Stomach (tissue), 9 donors: ENCODE measurements around the gene TRIM22. TPM values are rescaled to one million over a fixed set of nuclear protein-coding genes. Genes with fewer than 3 reads are reported as not detected.
"Not testable (repeated sequence)": the region's sequence is repeated elsewhere in the genome, so short reads cannot be mapped to it uniquely, and the experiment has no call there.

Source experiments
- DNase-seq, 2 donors: peaks; one replicate each; pipeline versions ENCODE4 v3.0.0 to v3.0.0-alpha.2; 2013 to 2019
- H3K27ac ChIP-seq, 5 donors: fragments of 200-600 bp in 4 of 5; sonication (generic) in 4 of 5; one replicate each; pipeline ENCODE4 v1.5.1; 2013 to 2019; ENCODE audit warnings: mild to moderate bottlenecking in 1 of 5, moderate library complexity in 1 of 5
- H3K27me3 ChIP-seq, 3 donors: fragments of 200-600 bp; sonication (generic); one replicate each; pipeline ENCODE4 v1.5.1; 2017 to 2019; ENCODE audit warnings: mixed run types in 1 of 3
- H3K36me3 ChIP-seq, 4 donors: fragments of 200-600 bp; sonication (generic); 1 replicate in 3 of 4; 2 replicates in 1 of 4; pipeline ENCODE4 v1.5.1; 2016 to 2019
- H3K4me1 ChIP-seq, 4 donors: fragments of 200-600 bp; sonication (generic); one replicate each; pipeline ENCODE4 v1.5.1; 2016 to 2019
- H3K4me3 ChIP-seq, 4 donors: fragments of 200-600 bp; sonication (generic) in 3 of 4; one replicate each; pipeline ENCODE4 v1.5.1; 2016 to 2019; ENCODE audit warnings: mild to moderate bottlenecking in 1 of 4
- H3K9me3 ChIP-seq, 4 donors: fragments of 200-600 bp; sonication (generic); one replicate each; pipeline ENCODE4 v1.5.1; 2016 to 2019
- EP300 ChIP-seq: sonication (generic); formaldehyde crosslinking; IDR thresholded peaks from one replicate; pipeline ENCODE4 v1.6.1; 2017; ENCODE audit warnings: antibody characterized with exemption
- POLR2A ChIP-seq, 4 donors: fragments of 450-650 bp; IDR thresholded peaks; one replicate each; pipeline ENCODE4 v1.6.1; 2016; ENCODE audit warnings: antibody characterized with exemption in 4 of 4, control low read depth in 2 of 4, mild to moderate bottlenecking in 1 of 4, moderate library complexity in 1 of 4
- POLR2AphosphoS5 ChIP-seq, 3 donors: sonication (generic); formaldehyde crosslinking; IDR thresholded peaks; one replicate each; pipeline ENCODE4 v1.6.1; 2016; ENCODE audit warnings: antibody characterized with exemption in 3 of 3
- WGBS, 5 donors: extraction: QIAGEN DNeasy Blood & Tissue Kit in 3 of 5; methylation state at CpG; one replicate each; pipeline versions ENCODE4 v1.1.5 to v1.1.7; 2013 to 2018; 5-methylcytosine and 5-hydroxymethylcytosine counted together
- intact Hi-C: fragments of 100-400 bp; cut with DNase I; formaldehyde crosslinking; loops from one replicate; pipeline ENCODE4 v1.15.1; 2023; ENCODE audit warnings: low total_unique reads
- polyA plus RNA-seq, 3 donors: library from polyadenylated mRNA; stranded (reverse); fragments of 200-250 nt; gene quantifications; one replicate each; pipeline ENCODE4 v1.2.3, GENCODE V29; 2013
- total RNA-seq, 5 donors: library from RNA; depleted of rRNA; stranded (reverse); fragments of >200 nt; gene quantifications; one replicate each; pipeline versions ENCODE4 v1.1.0 to v1.2.3, GENCODE V29; 2014 to 2016
- TF ChIP-seq, protein P1 (sequence below), 7 experiments: fragments of 450-650 bp in 4 of 7; fragments of 200-600 bp in 3 of 7; sonication (generic) in 3 of 7; IDR thresholded peaks; one replicate each; pipeline ENCODE4 v1.5.1; 2016 to 2019; ENCODE audit warnings: antibody characterized with exemption in 7 of 7, control low read depth in 2 of 7, mild to moderate bottlenecking in 1 of 7
- donor health status: healthy with polysubstance abuse.
- donor health status: Bipolar disorder and iron deficiency.
- donor health status: healthy.

The TRIM22 gene
- total and polyA plus RNA-seq, 8 donors, result 12.4 to 131 (median 37.5) TPM

DNA sequence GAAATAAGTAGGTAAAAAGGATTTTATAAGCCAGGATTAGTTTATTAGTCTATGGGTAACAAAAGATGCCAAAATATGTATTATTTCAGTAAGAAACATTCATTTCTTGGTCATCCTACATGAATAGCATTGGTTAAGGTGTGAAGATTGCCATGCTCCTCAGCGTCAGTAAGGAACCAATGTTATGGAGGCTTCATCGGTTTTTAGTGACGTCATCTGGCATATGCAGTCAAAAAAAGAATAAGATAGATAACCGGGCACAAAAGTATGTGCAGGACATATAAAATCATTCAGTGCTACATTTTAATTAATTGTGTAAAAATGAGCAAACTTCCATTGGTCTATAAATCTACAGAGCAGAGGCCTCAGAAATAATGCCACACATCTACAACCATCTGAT lies 34.1 kb upstream of the TRIM22 start:
- Histone ChIP-seq H3K4me3 (no peak overlapping the region), H3K27me3 (no peaks in the 10 kb centered on the region), H3K4me1 (no peaks in the 10 kb centered on the region), H3K9me3 (peaks cover 0 to 11% (median 7%) of the 10 kb centered on the region in 4 donors), H3K27ac (no peak overlapping the region), H3K36me3 (no peaks in the 10 kb centered on the region)
- no peak for DNase-seq
- TF ChIP-seq EP300 (no peak), POLR2A (IDR thresholded peaks at IDR 0.05) (no peak), POLR2AphosphoS5 (IDR thresholded peaks at IDR 0.05) (no peak)
- TF ChIP-seq, protein P1, sequence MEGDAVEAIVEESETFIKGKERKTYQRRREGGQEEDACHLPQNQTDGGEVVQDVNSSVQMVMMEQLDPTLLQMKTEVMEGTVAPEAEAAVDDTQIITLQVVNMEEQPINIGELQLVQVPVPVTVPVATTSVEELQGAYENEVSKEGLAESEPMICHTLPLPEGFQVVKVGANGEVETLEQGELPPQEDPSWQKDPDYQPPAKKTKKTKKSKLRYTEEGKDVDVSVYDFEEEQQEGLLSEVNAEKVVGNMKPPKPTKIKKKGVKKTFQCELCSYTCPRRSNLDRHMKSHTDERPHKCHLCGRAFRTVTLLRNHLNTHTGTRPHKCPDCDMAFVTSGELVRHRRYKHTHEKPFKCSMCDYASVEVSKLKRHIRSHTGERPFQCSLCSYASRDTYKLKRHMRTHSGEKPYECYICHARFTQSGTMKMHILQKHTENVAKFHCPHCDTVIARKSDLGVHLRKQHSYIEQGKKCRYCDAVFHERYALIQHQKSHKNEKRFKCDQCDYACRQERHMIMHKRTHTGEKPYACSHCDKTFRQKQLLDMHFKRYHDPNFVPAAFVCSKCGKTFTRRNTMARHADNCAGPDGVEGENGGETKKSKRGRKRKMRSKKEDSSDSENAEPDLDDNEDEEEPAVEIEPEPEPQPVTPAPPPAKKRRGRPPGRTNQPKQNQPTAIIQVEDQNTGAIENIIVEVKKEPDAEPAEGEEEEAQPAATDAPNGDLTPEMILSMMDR (IDR thresholded peaks at IDR 0.05), result no peak
- 93 to 98% (median 97%) methylated on average over 4 of the region's 4 CpGs for WGBS, 5 donors
- intact Hi-C loops, result no loop called here

DNA sequence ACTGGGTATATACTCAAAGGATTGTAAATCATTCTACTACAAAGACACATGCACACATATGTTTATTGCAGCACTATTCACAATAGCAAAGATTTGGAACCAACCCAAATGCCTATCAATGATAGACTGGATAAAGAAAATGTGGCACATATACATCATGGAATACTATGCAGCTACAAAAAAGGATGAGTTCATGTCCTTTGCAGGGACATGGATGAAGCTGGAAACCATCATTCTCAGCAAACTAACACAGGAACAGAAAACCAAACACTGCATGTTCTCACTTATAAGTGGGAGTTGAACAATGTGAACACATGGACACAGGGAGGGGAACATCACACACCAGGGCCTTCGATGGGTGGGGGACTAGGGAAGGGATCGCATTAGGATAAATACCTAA lies 32.6 kb upstream of the TRIM22 start:
- peaks cover 0 to 11% (median 7%) of the 10 kb centered on the region in 4 donors for H3K9me3 ChIP-seq
- DNase-seq, H3K27ac ChIP-seq, H3K27me3 ChIP-seq, H3K36me3 ChIP-seq, H3K4me1 ChIP-seq, intact Hi-C loops, H3K4me3 ChIP-seq: not testable (repeated sequence)
- 92 to 100% (median 97%) methylated on average over 2 of the region's 2 CpGs for WGBS, 5 donors

DNA sequence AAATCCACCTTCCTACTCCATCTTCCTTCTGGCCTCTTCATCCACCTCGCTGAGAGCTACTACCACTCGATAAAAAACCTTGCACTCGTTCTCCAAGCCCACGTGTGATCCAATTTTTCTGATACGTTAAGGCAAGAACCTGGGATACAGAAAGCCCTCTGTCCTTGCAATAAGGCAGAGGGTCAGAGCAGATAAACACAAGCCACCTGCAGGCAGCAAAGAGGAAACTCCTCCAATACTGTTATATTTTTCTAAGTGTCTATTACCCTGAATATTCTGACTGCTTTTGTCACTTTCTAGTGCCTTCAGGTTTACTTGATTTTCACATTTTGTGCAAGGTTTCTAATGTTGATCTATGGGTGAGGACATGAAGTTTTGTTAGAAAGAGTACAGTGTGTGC lies 31.3 kb upstream of the TRIM22 start:
- H3K4me3 ChIP-seq, result no peak overlapping the region
- intact Hi-C loops, result no loop called here

DNA sequence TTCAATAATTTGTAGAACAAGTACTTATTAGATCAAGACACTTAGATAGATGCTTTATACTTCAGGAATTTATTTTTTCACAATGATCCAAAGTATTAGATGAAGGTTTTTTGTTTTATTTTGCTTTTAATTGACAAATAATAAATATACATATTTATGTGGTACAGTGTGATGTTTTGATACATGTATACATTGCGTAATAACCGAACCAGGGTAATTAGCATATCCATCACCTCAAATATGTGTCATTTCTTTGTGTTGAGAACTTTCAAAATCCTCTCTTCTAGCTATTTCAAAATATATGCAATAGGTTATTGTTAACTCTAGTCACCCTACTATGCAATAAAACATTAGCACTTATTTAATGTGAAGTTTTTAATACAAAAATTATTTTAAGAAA lies 26.1 kb upstream of the TRIM22 start:
- no peak overlapping the region for H3K27ac ChIP-seq
- no peak for TF ChIP-seq EP300
- TF ChIP-seq POLR2A (IDR thresholded peaks at IDR 0.05), result no peak
- TF ChIP-seq, protein P1 (IDR thresholded peaks at IDR 0.05), result no peak
- TF ChIP-seq POLR2AphosphoS5 (IDR thresholded peaks at IDR 0.05), result no peak
- peaks cover 3 to 67% (median 58%) of the 10 kb centered on the region in 4 donors for H3K36me3 ChIP-seq
- intact Hi-C loops, result no loop called here
- WGBS, 5 donors, result 95 to 99% (median 97%) methylated on average over 2 of the region's 2 CpGs
- no peak for DNase-seq
- no peaks in the 10 kb centered on the region for H3K27me3 ChIP-seq
- H3K9me3 ChIP-seq, result no peaks in the 10 kb centered on the region
- no peak overlapping the region for H3K4me3 ChIP-seq
- no peaks in the 10 kb centered on the region for H3K4me1 ChIP-seq

More for the DNA sequence above, 31.3 kb upstream of the TRIM22 start:
- Histone ChIP-seq H3K27ac (no peak overlapping the region), H3K27me3 (no peaks in the 10 kb centered on the region), H3K9me3 (no peaks in the 10 kb centered on the region), H3K4me1 (no peaks in the 10 kb centered on the region), H3K36me3 (peaks cover 0 to 15% (median 8%) of the 10 kb centered on the region in 4 donors)
- TF ChIP-seq POLR2AphosphoS5 (IDR thresholded peaks at IDR 0.05) (no peak), POLR2A (IDR thresholded peaks at IDR 0.05) (no peak), EP300 (no peak)
- TF ChIP-seq, protein P1 (IDR thresholded peaks at IDR 0.05), result no peak
- DNase-seq, result no peak
- WGBS, 5 donors, result 94 to 96% (median 95%) methylated on average over 5 of the region's 5 CpGs

DNA sequence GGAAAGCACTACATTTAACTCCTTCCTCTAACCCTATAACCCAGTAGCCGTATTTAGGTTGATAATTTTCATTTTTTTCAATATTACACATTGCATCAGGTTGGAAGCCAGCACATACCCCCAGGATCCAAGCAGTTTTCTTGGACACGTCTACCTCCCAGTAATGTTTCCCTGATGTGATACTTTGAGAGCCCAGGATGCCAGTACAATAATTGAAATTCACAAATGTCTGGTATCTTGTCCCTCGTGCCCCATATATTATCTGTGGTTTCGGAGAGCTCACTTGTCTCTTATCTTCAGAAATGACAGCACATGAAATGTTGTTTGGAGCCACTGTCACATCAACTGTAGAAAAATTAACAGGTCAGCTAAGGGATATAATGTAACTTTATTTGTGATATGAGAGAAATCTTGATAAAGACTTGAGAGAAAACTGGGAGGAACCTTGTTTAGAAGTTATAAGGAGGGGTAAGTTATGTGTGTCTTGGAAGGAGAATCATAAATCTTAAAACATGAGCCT lies 24.5 kb upstream of the TRIM22 start:
- intact Hi-C loops, result no loop called here
- Histone ChIP-seq H3K36me3 (peaks cover 8 to 82% (median 72%) of the 10 kb centered on the region in 4 donors), H3K27me3 (no peaks in the 10 kb centered on the region), H3K9me3 (no peaks in the 10 kb centered on the region), H3K27ac (no peak overlapping the region), H3K4me1 (no peaks in the 10 kb centered on the region), H3K4me3 (no peak overlapping the region)
- TF ChIP-seq EP300 (no peak), POLR2A (IDR thresholded peaks at IDR 0.05) (no peak)
- TF ChIP-seq, protein P1 (IDR thresholded peaks at IDR 0.05), result no peak
- 92 to 96% (median 93%) methylated on average over 4 of the region's 4 CpGs for WGBS, 5 donors
- no peak for DNase-seq
